Effector memory CD4-positive, alpha-beta T cell (primary cell): ENCODE results near the gene CDYL2.
A peak's percentile ranks its signal among the peaks of the same experiment; 100 is the strongest.

Source experiments
- DNase-seq, 3 donors: peaks; one replicate each; pipeline ENCODE4 v3.0.0-alpha.2; 2020
- H3K27ac ChIP-seq: 2 replicates; pipeline ENCODE4 v1.7.0; 2013; ENCODE audit warnings: mild to moderate bottlenecking, low read length, moderate library complexity; ENCODE audit not compliant: insufficient read depth, poor library complexity, severe bottlenecking
- H3K27me3 ChIP-seq: replicated peaks from 2 replicates; pipeline ENCODE4 v1.7.0; 2013; ENCODE audit warnings: mild to moderate bottlenecking, low read length; ENCODE audit not compliant: insufficient read depth, control insufficient read depth, poor library complexity, severe bottlenecking
- H3K36me3 ChIP-seq: 2 replicates; pipeline ENCODE4 v1.7.0; 2013; ENCODE audit warnings: mild to moderate bottlenecking, low read length, moderate library complexity; ENCODE audit not compliant: control insufficient read depth, insufficient read depth
- H3K4me1 ChIP-seq: 2 replicates; pipeline ENCODE4 v1.7.0; 2013; ENCODE audit warnings: low read length, mild to moderate bottlenecking; ENCODE audit not compliant: control insufficient read depth, insufficient read depth, poor library complexity, severe bottlenecking
- H3K4me3 ChIP-seq: 2 replicates; pipeline ENCODE4 v1.7.0; 2013; ENCODE audit warnings: low read length, low read depth, mild to moderate bottlenecking; ENCODE audit not compliant: insufficient read depth, poor library complexity, severe bottlenecking
- H3K9me3 ChIP-seq: 2 replicates; pipeline ENCODE4 v1.7.0; 2013; ENCODE audit warnings: mild to moderate bottlenecking, low read length, moderate library complexity; ENCODE audit not compliant: control insufficient read depth

CDYL2 gene

DNA sequence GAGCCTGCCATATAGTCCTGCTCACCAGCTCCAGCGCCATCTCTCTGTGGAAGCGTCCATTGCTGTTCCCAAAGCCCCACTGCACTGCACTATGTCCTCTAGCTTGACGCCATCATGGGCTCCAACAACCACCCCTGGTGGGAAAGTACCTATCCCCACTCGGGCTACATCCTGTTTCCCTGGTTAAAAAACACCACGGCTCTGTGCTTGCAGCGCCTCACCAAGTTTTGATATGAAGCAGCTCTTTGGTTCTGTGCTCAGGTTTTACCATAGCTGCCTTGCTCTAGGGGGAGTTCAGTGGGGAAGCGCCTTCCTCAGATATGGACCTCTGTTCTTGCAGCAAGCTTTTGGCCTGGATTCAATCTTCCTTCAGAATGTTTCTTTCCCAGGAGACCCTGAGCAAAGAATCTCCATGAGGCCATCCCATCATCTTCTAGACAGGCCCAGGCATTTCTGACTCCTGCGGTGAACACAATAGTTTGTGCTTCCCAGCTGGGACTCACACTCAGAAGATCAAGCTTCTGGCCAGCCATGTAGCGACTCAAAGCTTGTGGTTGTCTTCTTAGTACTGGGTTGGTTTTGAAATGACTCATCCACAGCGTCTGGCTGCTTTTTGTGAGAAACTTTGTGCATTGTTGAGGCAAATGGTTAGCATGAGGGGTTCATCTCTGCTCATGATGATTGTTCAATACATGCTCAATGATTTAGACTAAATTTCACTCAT, 224.1 kb downstream of the CDYL2 start:
- Histone ChIP-seq H3K27me3 (no peaks in the 10 kb centered on the region), H3K4me1 (peaks cover 20% of the 10 kb centered on the region), H3K36me3 (no peaks in the 10 kb centered on the region), H3K9me3 (no peaks in the 10 kb centered on the region), H3K27ac (peak overlapping the region; percentile 63), H3K4me3 (peak overlapping the region; percentile 4)
- peak; percentile 14 to 39 (median 32) for DNase-seq

- no peaks in the 10 kb centered on the region for H3K36me3 ChIP-seq
- H3K4me3 ChIP-seq = no peak overlapping the region
- H3K27me3 ChIP-seq = no peaks in the 10 kb centered on the region
- H3K9me3 ChIP-seq = no peaks in the 10 kb centered on the region
- DNase-seq = no peak
- H3K27ac ChIP-seq = no peak overlapping the region
- H3K4me1 ChIP-seq = peaks cover 20% of the 10 kb centered on the region
Measured at GRCh38 chr16:80577485-80578280, 226.7 kb downstream of the CDYL2 start.

DNA sequence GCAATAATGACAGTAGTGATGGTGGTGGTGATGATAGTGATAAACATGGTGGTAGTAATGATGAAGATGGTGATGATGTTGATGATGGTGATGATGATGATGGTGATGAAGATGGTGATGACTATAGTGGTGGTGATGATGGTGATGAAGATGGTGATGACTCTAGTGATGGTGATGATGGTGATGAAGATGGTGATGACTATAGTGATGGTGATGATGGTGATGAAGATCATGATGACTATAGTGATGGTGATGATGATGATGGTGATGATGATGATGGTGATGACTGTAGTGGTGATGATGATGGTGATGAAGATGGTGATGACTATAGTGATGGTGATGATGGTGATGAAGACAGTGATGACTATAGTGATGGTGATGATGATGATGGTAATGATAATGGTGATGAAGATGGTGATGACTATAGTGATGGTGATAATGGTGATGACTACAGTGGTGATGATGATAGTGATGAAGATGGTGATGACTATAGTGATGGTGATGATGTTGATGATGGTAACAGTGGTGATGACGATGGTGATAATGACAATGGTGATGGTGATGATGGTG, 228.0 kb downstream of the CDYL2 start:
- H3K4me3 ChIP-seq = no peak overlapping the region
- H3K27ac ChIP-seq = no peak overlapping the region
- H3K36me3 ChIP-seq = no peaks in the 10 kb centered on the region
- H3K9me3 ChIP-seq = no peaks in the 10 kb centered on the region
- no peaks in the 10 kb centered on the region for H3K27me3 ChIP-seq
- DNase-seq = no peak
- peaks cover 17% of the 10 kb centered on the region for H3K4me1 ChIP-seq

GRCh38 chr16:80573700-80574120, 230.7 kb downstream of the CDYL2 start:
- Histone ChIP-seq H3K9me3 (no peaks in the 10 kb centered on the region), H3K4me3 (no peak overlapping the region), H3K4me1 (peaks cover 10% of the 10 kb centered on the region), H3K27me3 (no peaks in the 10 kb centered on the region), H3K36me3 (no peaks in the 10 kb centered on the region), H3K27ac (no peak overlapping the region)
- no peak for DNase-seq

GRCh38 chr16:80570106-80570478, 234.3 kb downstream of the CDYL2 start:
- Histone ChIP-seq H3K27ac (no peak overlapping the region), H3K27me3 (no peaks in the 10 kb centered on the region), H3K36me3 (no peaks in the 10 kb centered on the region), H3K4me3 (no peak overlapping the region), H3K4me1 (peaks cover 10% of the 10 kb centered on the region), H3K9me3 (no peaks in the 10 kb centered on the region)
- no peak for DNase-seq

DNA sequence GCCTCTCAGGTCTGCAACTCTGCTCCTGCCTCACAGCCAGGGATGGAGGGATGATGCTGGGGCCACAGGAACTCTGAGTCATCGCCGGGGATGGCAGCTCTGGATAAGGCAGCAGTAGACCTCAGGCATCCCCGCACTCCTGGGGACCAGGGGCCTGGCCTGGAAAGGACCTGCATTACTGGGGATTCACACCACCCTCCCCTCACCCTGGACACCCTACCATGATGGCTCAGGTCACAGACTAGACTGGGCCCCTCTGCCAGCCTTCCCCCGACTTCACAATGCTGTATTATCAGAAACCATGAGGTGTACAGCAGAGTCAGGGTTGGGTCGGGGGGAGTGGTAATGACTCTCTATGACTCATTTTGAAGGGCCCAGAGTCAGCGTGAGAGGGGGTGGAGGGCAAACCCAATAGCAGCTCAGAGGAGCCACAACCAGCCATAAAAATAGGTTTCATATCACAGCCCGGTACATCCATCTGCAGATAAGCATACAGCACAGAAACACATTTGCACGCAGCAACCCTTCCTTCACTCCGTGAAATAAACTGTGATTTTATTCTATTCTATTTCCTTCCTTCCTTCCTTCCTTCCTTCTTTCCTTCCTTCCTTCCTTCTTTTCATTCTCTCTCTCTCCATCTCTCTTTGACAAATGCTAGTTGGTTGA, 234.8 kb downstream of the CDYL2 start:
- Histone ChIP-seq H3K27ac (no peak overlapping the region), H3K4me1 (peaks cover 15% of the 10 kb centered on the region), H3K36me3 (no peaks in the 10 kb centered on the region), H3K27me3 (no peaks in the 10 kb centered on the region), H3K9me3 (no peaks in the 10 kb centered on the region), H3K4me3 (no peak overlapping the region)
- peak in 1 of 3 donors; percentile 21 for DNase-seq

GRCh38 chr16:80564394-80564793, 240.0 kb downstream of the CDYL2 start:
- no peak for DNase-seq
- H3K4me3 ChIP-seq = no peak overlapping the region
- H3K36me3 ChIP-seq = no peaks in the 10 kb centered on the region
- H3K27ac ChIP-seq = no peak overlapping the region
- H3K4me1 ChIP-seq = peaks cover 11% of the 10 kb centered on the region
- H3K27me3 ChIP-seq = no peaks in the 10 kb centered on the region
- no peaks in the 10 kb centered on the region for H3K9me3 ChIP-seq

- no peak overlapping the region for H3K4me3 ChIP-seq
- H3K4me1 ChIP-seq = peaks cover 10% of the 10 kb centered on the region
- H3K36me3 ChIP-seq = no peaks in the 10 kb centered on the region
- H3K27ac ChIP-seq = no peak overlapping the region
- no peak for DNase-seq
- no peaks in the 10 kb centered on the region for H3K27me3 ChIP-seq
- no peaks in the 10 kb centered on the region for H3K9me3 ChIP-seq
Measured at GRCh38 chr16:80563066-80563465, 241.3 kb downstream of the CDYL2 start.

DNA sequence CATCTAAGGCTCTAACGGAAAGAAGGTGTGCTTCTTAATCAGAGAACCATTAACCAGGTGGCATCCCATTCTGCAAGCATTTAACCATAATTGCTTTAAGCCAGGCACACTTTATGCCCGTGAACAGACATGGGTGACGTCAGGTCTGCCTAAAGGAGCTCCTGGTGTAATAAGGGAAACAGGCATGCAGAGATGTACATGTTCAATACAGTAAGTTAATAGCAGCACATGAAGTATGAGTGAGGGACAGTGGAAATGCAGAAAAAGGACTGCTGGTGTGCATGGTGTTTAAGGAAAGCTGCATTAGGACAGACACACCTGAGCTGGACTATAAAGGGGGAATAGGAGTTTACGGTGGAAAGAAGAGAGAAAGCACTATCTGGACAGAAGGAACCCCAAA, 245.0 kb downstream of the CDYL2 start:
- no peak for DNase-seq
- Histone ChIP-seq H3K27ac (no peak overlapping the region), H3K4me3 (no peak overlapping the region), H3K36me3 (no peaks in the 10 kb centered on the region), H3K9me3 (no peaks in the 10 kb centered on the region), H3K27me3 (no peaks in the 10 kb centered on the region), H3K4me1 (peaks cover 3% of the 10 kb centered on the region)
